CD1c-positive myeloid dendritic cell (primary cell): ENCODE results near the gene CD209.

Experiments
- DNase-seq: peaks from one replicate; pipeline ENCODE4 v3.0.0-alpha.2; 2016; ENCODE audit errors: extremely low spot score

CD209 gene

GRCh38 chr19:7706188-7706954 is 41.0 kb downstream of the CD209 start:
- peak; percentile 56 for DNase-seq

- DNase-seq: peak; percentile 98
Measured at GRCh38 chr19:7705387-7706187, 41.7 kb downstream of the CD209 start.

DNA sequence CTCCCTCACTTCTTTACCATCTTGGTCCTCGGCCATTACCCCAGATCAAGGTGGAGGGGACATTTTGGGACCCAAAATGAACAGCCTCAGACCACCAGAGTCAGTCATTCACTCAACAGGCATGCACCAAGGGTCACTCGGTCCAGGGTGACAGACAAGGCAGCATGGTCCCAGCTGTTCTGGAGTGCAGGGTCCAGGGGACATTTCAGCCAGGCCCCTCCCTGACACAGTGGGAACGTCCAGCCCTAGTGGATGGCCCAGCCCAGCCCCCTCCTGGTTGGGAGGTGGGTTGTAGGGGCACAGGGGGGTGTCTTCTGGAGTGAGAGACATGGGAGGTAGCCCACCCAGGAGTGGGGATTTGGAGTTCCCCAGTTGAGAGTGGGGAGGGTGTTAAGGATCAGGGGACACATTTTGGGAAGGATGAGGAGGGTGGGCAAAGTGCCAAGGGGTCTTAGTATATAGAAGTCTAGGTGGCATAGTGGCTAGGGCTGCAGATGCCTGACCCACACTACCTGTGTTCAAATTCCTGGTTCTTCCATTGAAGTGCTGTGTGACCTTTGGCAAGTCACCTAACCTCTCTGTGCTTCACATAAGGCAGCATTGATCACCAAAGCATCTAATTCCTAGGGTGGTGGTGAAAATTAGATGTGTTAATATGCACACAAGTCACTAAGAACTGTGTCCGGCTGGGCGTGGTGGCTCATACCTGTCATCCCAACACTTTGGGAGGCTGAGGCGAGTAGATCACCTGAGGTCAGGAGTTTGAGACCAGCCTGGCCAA is 42.9 kb downstream of the CD209 start:
- no peak for DNase-seq

DNA sequence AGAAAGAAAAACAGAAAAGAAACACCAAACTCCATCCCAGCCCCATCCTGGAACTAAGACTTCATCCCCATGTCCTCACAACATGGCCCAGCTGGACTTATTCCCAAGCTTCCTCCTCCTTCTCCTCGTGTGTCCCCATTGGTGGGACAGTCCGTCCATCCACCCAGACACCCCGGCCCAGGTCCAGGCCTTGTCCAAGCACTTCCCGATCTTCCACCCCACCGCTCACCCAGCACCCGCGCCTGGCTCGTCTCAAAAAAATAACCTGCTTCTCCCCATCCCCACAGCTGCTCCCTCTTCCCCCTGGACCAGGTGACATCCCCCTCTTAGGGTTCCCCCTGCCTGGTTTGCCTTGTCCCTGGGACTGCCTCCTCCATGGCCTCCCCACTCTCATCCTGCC is 44.0 kb downstream of the CD209 start:
- no peak for DNase-seq

- peak; percentile 87 for DNase-seq
Measured at GRCh38 chr19:7701654-7702457, 45.5 kb downstream of the CD209 start, which contains the start of gene FCER2. FCER2 (minus strand) TSS chr19:7702131; CDS start chr19:7699760, 2,371 bp downstream.

GRCh38 chr19:7701049-7701653 is 46.2 kb downstream of the CD209 start:
- no peak for DNase-seq

- peak; percentile 93 for DNase-seq
Measured at GRCh38 chr19:7699417-7700401, 47.6 kb downstream of the CD209 start.

GRCh38 chr19:7699003-7699402 is 48.3 kb downstream of the CD209 start:
- DNase-seq: no peak

- peak; percentile 62 for DNase-seq
Measured at GRCh38 chr19:7698583-7698982, 48.8 kb downstream of the CD209 start.

- DNase-seq: no peak
Measured at GRCh38 chr19:7697721-7698287, 49.5 kb downstream of the CD209 start.

DNA sequence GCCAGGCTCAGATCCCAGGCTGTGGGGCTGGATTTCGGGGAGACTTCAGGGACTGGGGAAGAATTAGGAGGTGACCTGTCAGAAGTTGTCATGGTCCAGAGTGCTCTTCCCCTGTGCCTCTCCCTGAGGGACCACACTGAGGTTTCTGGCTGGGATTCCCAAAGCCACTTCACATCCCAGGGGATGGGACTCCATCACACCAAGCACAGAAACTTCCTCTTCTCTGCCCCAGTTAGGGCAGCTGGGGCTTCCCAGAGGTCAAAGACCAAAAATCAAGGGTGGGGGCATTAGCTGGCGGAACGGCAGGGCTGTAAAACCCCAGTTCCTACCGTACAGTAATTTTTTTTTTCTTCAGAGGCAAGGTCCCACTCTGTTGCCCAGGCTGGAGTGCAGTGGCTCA is 52.8 kb downstream of the CD209 start:
- DNase-seq: no peak

- no peak for DNase-seq
Measured at GRCh38 chr19:7692417-7693088, 54.8 kb downstream of the CD209 start.

DNA sequence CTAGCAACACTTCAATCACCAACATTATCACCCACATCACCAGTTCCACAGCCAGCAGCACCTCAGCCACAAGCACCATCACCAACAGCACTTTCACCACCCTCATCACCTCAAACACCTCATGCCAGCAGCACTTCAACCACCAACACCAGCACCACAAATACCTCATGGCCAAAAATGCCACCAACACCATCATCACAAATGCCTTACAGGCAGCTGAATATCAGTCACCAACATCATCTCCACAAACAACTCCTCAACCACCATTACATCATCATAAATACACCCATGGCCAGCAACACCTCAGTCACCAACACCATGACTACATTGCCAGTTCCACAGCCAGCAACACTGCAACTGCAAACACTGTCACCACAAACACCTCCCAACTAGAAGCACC is 55.8 kb downstream of the CD209 start:
- DNase-seq: no peak

DNA sequence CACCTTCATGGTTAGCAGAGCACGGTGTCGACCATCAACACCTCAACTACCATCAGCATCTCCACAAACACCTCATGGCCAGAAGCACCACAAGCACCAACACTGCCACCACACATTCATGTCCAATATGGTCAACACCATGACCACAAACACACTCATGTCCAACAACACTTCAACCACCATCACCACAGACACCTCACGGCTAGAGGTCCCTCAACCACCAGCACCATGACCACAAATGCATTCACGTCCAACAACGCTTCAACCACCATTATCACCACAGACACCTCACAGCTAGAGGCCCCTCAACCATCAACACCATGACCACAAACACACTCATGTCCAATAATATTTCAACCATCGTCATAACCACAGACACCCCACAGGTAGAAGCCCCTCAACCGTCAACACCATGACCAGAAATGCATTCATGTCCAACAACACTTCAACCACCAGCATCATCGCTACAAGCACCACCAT is 56.5 kb downstream of the CD209 start:
- DNase-seq: no peak
